Caco-2 (cell line): Measurements from ENCODE around the gene TAF3. TPM values are rescaled to one million over a fixed set of nuclear protein-coding genes. Genes with fewer than 3 reads are reported as not detected.
"Not testable (repeated sequence)": the region's sequence is repeated elsewhere in the genome, so short reads cannot be mapped to it uniquely, and the experiment has no call there.

Source experiments
- BruUV-seq: library from RNA; stranded (reverse); fragments of 400-500 nt; replicated peaks from 2 replicates; lab custom pipeline; 2021; lab: Mats Ljungman, UMichigan
- CTCF ChIA-PET: fragments of 300-600 bp; sonication (Branson Sonifier 250); formaldehyde crosslinking; loops from one replicate; lab custom pipeline; 2022; ENCODE audit warnings: antibody characterized with exemption; lab: Charles Lee
- POLR2A ChIA-PET: fragments of 300-600 bp; sonication (Branson Sonifier 250); formaldehyde crosslinking; loops from one replicate; lab custom pipeline; 2022; ENCODE audit warnings: antibody characterized with exemption; lab: Charles Lee
- DNase-seq, 2 experiments: peaks; one replicate each; pipeline versions ENCODE4 v3.0.0 to v3.0.0-alpha.2; 2020 to 2022
- H3K27me3 ChIP-seq: replicated peaks from 2 replicates; pipeline ENCODE4 v1.6.0; 2011; ENCODE audit warnings: low read length; ENCODE audit not compliant: control insufficient read depth, insufficient read depth
- H3K36me3 ChIP-seq: 2 replicates; pipeline ENCODE4 v1.5.1; 2011; ENCODE audit warnings: low read length; ENCODE audit not compliant: control insufficient read depth, insufficient read depth
- H3K4me1 ChIP-seq: fragments of 250-450 bp; sonication (Bioruptor Pico); 2 replicates; pipeline ENCODE4 v1.5.1; 2020; ENCODE audit warnings: mild to moderate bottlenecking
- H3K4me3 ChIP-seq: 2 replicates; pipeline ENCODE4 v1.5.1; 2011; ENCODE audit warnings: low read depth, mild to moderate bottlenecking, control low read depth, low read length
- H3K9me3 ChIP-seq: fragments of 250-450 bp; sonication (Bioruptor Pico); 2 replicates; pipeline ENCODE4 v1.5.1; 2020; ENCODE audit warnings: mild to moderate bottlenecking, moderate library complexity
- H3K27ac Mint-ChIP-seq: one replicate; pipeline ENCODE4 v1.8.0; 2022; ENCODE audit warnings: mixed read lengths; ENCODE audit not compliant: unreplicated experiment
- H3K27me3 Mint-ChIP-seq: one replicate; pipeline ENCODE4 v1.8.0; 2022; ENCODE audit warnings: mixed read lengths; ENCODE audit not compliant: insufficient read depth, unreplicated experiment
- H3K36me3 Mint-ChIP-seq: one replicate; pipeline ENCODE4 v1.8.0; 2022; ENCODE audit warnings: mild to moderate bottlenecking, mixed read lengths; ENCODE audit not compliant: insufficient read depth, unreplicated experiment
- H3K4me1 Mint-ChIP-seq: one replicate; pipeline ENCODE4 v1.8.0; 2022; ENCODE audit warnings: low read depth, mixed read lengths; ENCODE audit not compliant: unreplicated experiment
- H3K4me3 Mint-ChIP-seq: one replicate; pipeline ENCODE4 v1.8.0; 2022; ENCODE audit warnings: mild to moderate bottlenecking, moderate library complexity, mixed read lengths; ENCODE audit not compliant: unreplicated experiment
- H3K9me3 Mint-ChIP-seq: one replicate; pipeline ENCODE4 v1.8.0; 2022; ENCODE audit warnings: mixed read lengths; ENCODE audit not compliant: unreplicated experiment
- CTCF ChIP-seq, 2 experiments: fragments of 200-600 bp in 1 of 2; IDR thresholded peaks; 1 replicate in 1 of 2; 2 replicates in 1 of 2; pipeline versions ENCODE4 v1.5.1 to v1.8.0; 2011 to 2022; ENCODE audit warnings: antibody characterized with exemption in 1 of 2, control low read depth in 1 of 2, inconsistent platforms in 1 of 2, low read depth in 1 of 2, low read length in 1 of 2, mild to moderate bottlenecking in 1 of 2, moderate library complexity in 1 of 2; ENCODE audit not compliant: insufficient read depth in 1 of 2, severe bottlenecking in 1 of 2, unreplicated experiment in 1 of 2
- intact Hi-C: fragments of 100-400 bp; cut with micrococcal nuclease; formaldehyde crosslinking; loops from one replicate; pipeline ENCODE4 v1.10.0; 2022; ENCODE audit not compliant: unreplicated experiment
- total RNA-seq: library from RNA; stranded (reverse); gene quantifications from 2 replicates; pipeline ENCODE4 v1.2.3, GENCODE V29; 2022

TAF3 gene
- total RNA-seq, 1 experiment from 2014 or later: 30.6 TPM

- TF ChIP-seq CTCF (IDR thresholded peaks at IDR 0.05; ENCODE audit: insufficient read depth in 1 of 2, low read depth in 1 of 2, low read length in 1 of 2, severe bottlenecking in 1 of 2, unreplicated experiment in 1 of 2): no peak
- Mint-ChIP-seq H3K27ac (no peak overlapping the region), H3K36me3 (no peaks in the 10 kb centered on the region), H3K9me3 (no peaks in the 10 kb centered on the region), H3K27me3 (no peaks in the 10 kb centered on the region), H3K4me1 (peaks cover 8% of the 10 kb centered on the region), H3K4me3 (no peak overlapping the region)
- no peak for DNase-seq
- POLR2A ChIA-PET: no interaction called here
- Histone ChIP-seq H3K4me1 (peaks cover 10% of the 10 kb centered on the region; the same call in 1 of the 2 replicates), H3K36me3 (no peaks in the 10 kb centered on the region), H3K27me3 (no peaks in the 10 kb centered on the region), H3K4me3 (no peak overlapping the region), H3K9me3 (no peaks in the 10 kb centered on the region)
- intact Hi-C loops: no loop called here
- CTCF ChIA-PET: no interaction called here
- no TSS peak for BruUV-seq
Measured at GRCh38 chr10:8023851-8024250, 205.5 kb downstream of the TAF3 start.

GRCh38 chr10:8026349-8027259 is 208.3 kb downstream of the TAF3 start:
- POLR2A ChIA-PET: interaction anchor here (0.9 kb wide), 1 partner anchor 13 kb away, joined by 3 read pairs; no protein-coding TSS in a partner anchor
- no peaks in the 10 kb centered on the region for H3K36me3 ChIP-seq
- H3K4me3 ChIP-seq: peak overlapping the region; percentile 1
- CTCF ChIA-PET: interaction anchor here (0.6 to 0.8 kb wide), 4 partner anchors 13 to 339 kb away, joined by 3 to 5 read pairs (median 4); no protein-coding TSS in a partner anchor
- intact Hi-C loops: loop anchor here (5.0 kb wide), 1 partner anchor 139 kb away; no protein-coding TSS in a partner anchor
- no peaks in the 10 kb centered on the region for H3K9me3 Mint-ChIP-seq
- H3K4me1 Mint-ChIP-seq: peaks cover 14% of the 10 kb centered on the region
- BruUV-seq: no TSS peak
- no peaks in the 10 kb centered on the region for H3K9me3 ChIP-seq
- no peaks in the 10 kb centered on the region for H3K36me3 Mint-ChIP-seq
- TF ChIP-seq CTCF (IDR thresholded peaks at IDR 0.05; ENCODE audit: insufficient read depth in 1 of 2, low read depth in 1 of 2, low read length in 1 of 2, severe bottlenecking in 1 of 2, unreplicated experiment in 1 of 2): no peak
- H3K27me3 Mint-ChIP-seq: peaks cover 1% of the 10 kb centered on the region
- H3K4me1 ChIP-seq: peaks cover 23% of the 10 kb centered on the region
- peak in 1 of 2 experiments; percentile 53 for DNase-seq
- H3K27ac Mint-ChIP-seq: peak overlapping the region; percentile 32
- no peaks in the 10 kb centered on the region for H3K27me3 ChIP-seq
- peak overlapping the region; percentile 68 for H3K4me3 Mint-ChIP-seq

GRCh38 chr10:8031211-8031610 is 212.9 kb downstream of the TAF3 start:
- CTCF ChIA-PET, H3K9me3 ChIP-seq, POLR2A ChIA-PET, H3K9me3 Mint-ChIP-seq, DNase-seq, H3K36me3 ChIP-seq, H3K4me3 Mint-ChIP-seq, intact Hi-C loops, H3K27ac Mint-ChIP-seq, H3K36me3 Mint-ChIP-seq, H3K4me3 ChIP-seq, H3K27me3 Mint-ChIP-seq, H3K27me3 ChIP-seq, BruUV-seq: not testable (repeated sequence)
- peaks cover 14% of the 10 kb centered on the region for H3K4me1 Mint-ChIP-seq
- peaks cover 22% of the 10 kb centered on the region for H3K4me1 ChIP-seq
